Neuronal stem cell (in vitro differentiated cells): Measurements from ENCODE around the gene COL19A1.

Experiments used
- DNase-seq: peaks from one replicate; pipeline ENCODE4 v3.0.0-alpha.2; 2013; ENCODE audit warnings: low spot score
- H2AFZ ChIP-seq: one replicate; pipeline ENCODE4 v1.6.1; 2013; ENCODE audit warnings: mild to moderate bottlenecking, low read length, inconsistent platforms
- H2AK5ac ChIP-seq: 2 replicates; pipeline ENCODE4 v1.6.1; 2013; ENCODE audit warnings: low read depth, mild to moderate bottlenecking, inconsistent platforms, low read length, moderate library complexity, mixed read lengths
- H2BK120ac ChIP-seq: 2 replicates; pipeline ENCODE4 v1.6.1; 2013; ENCODE audit warnings: low read depth, mild to moderate bottlenecking, inconsistent platforms, low read length, moderate library complexity, mixed read lengths
- H2BK12ac ChIP-seq: one replicate; pipeline ENCODE4 v1.6.1; 2013; ENCODE audit warnings: low read length, inconsistent platforms
- H2BK15ac ChIP-seq: 2 replicates; pipeline ENCODE4 v1.6.1; 2013; ENCODE audit warnings: mild to moderate bottlenecking, low read length, inconsistent platforms, mixed read lengths
- H2BK5ac ChIP-seq: one replicate; pipeline ENCODE4 v1.6.1; 2013; ENCODE audit warnings: inconsistent platforms, mild to moderate bottlenecking, low read length, moderate library complexity
- H3K14ac ChIP-seq: one replicate; pipeline ENCODE4 v1.6.1; 2013; ENCODE audit warnings: low read length, inconsistent platforms
- H3K18ac ChIP-seq: 2 replicates; pipeline ENCODE4 v1.6.1; 2013; ENCODE audit warnings: low read length, inconsistent platforms
- H3K23ac ChIP-seq: 2 replicates; pipeline ENCODE4 v1.6.1; 2013; ENCODE audit warnings: low read depth, mild to moderate bottlenecking, mixed read lengths, low read length, inconsistent platforms; ENCODE audit not compliant: poor library complexity
- H3K27ac ChIP-seq: replicated peaks from 3 replicates; pipeline ENCODE4 v1.5.1; 2013; ENCODE audit warnings: low read length, inconsistent platforms
- H3K27me3 ChIP-seq, 3 experiments: 2 replicates each; pipeline ENCODE4 v1.6.1; 2013; ENCODE audit warnings: low read length in 3 of 3, mild to moderate bottlenecking in 2 of 3, inconsistent platforms in 1 of 3, low read depth in 1 of 3, mixed read lengths in 1 of 3, moderate library complexity in 1 of 3; ENCODE audit not compliant: control insufficient read depth in 3 of 3, insufficient read depth in 3 of 3
- H3K36me3 ChIP-seq, 2 donors: replicated peaks in 1 of 2; 2 replicates each; pipeline ENCODE4 v1.6.1; 2013; ENCODE audit warnings: low read length in 2 of 2; ENCODE audit not compliant: control insufficient read depth in 2 of 2, insufficient read depth in 2 of 2
- H3K4ac ChIP-seq: 2 replicates; pipeline ENCODE4 v1.6.1; 2013; ENCODE audit warnings: inconsistent platforms, mild to moderate bottlenecking, low read length, moderate library complexity
- H3K4me1 ChIP-seq, 2 donors: 1 replicate in 1 of 2; 2 replicates in 1 of 2; pipeline ENCODE4 v1.6.1; 2013; ENCODE audit warnings: low read length in 2 of 2, low read depth in 1 of 2; ENCODE audit not compliant: control insufficient read depth in 2 of 2, insufficient read depth in 1 of 2
- H3K4me2 ChIP-seq: one replicate; pipeline ENCODE4 v1.6.1; 2013; ENCODE audit warnings: mild to moderate bottlenecking, low read length, inconsistent platforms; ENCODE audit not compliant: insufficient read depth, poor library complexity, severe bottlenecking
- H3K4me3 ChIP-seq, 2 donors: 2 replicates each; pipeline ENCODE4 v1.5.1; 2013; ENCODE audit warnings: low read length in 2 of 2, mild to moderate bottlenecking in 2 of 2, inconsistent platforms in 1 of 2, moderate library complexity in 1 of 2
- H3K79me1 ChIP-seq: one replicate; pipeline ENCODE4 v1.6.1; 2013; ENCODE audit warnings: low read depth, mild to moderate bottlenecking, inconsistent platforms, low read length, moderate library complexity
- H3K9ac ChIP-seq: one replicate; pipeline ENCODE4 v1.6.1; 2013; ENCODE audit warnings: mild to moderate bottlenecking, low read depth, low read length, inconsistent platforms; ENCODE audit not compliant: poor library complexity
- H3K9me3 ChIP-seq, 2 donors: replicated peaks in 1 of 2; 2 replicates each; pipeline versions ENCODE3 to v1.6.1; 2013; ENCODE audit warnings: low read length in 2 of 2, mild to moderate bottlenecking in 2 of 2, inconsistent platforms in 1 of 2, low read depth in 1 of 2, mixed read lengths in 1 of 2, moderate library complexity in 1 of 2; ENCODE audit not compliant: control insufficient read depth in 2 of 2, insufficient read depth in 1 of 2
- H4K8ac ChIP-seq: one replicate; pipeline ENCODE4 v1.6.1; 2013; ENCODE audit warnings: low read depth, mild to moderate bottlenecking, inconsistent platforms, low read length, moderate library complexity
- H4K91ac ChIP-seq: one replicate; pipeline ENCODE4 v1.6.1; 2013; ENCODE audit warnings: low read length, low read depth, mild to moderate bottlenecking, inconsistent platforms; ENCODE audit not compliant: poor library complexity
- WGBS, 2 donors: extraction: QIAGEN DNeasy Blood & Tissue Kit; methylation state at CpG; one replicate each; pipeline ENCODE4 v1.1.7; 2013; ENCODE audit warnings: missing lambda C conversion rate in 2 of 2, mixed read lengths in 1 of 2; ENCODE audit not compliant: insufficient read length in 2 of 2, insufficient replicate concordance in 1 of 2; ENCODE audit errors: extremely low coverage in 2 of 2; 5-methylcytosine and 5-hydroxymethylcytosine counted together

Gene COL19A1

DNA sequence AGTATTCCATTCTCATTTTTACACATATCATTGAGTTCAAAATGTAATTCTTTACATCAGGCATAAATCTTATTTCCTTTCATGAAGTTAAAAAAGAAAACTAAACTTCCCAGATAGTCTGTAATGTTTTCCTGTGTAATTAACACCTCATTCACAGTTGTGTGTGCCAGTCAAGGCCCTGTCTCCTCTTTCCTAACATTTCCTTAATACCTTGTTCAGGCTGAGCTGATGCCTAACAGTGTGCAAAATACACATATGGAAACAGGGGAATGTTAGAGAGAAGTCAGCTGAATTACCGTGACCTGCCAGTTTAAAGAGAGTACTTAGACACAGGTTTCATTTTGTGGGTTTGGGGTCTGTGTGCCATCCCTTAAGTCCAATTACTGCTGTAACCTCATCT, 227.8 kb downstream of the COL19A1 start:
- Histone ChIP-seq H3K9ac (no peak overlapping the region), H3K18ac (no peak overlapping the region), H3K9me3 (no peaks in the 10 kb centered on the region), H4K8ac (no peak overlapping the region), H2BK12ac (no peak overlapping the region), H2AK5ac (no peak overlapping the region), H3K27ac (no peak overlapping the region), H3K27me3 (no peaks in the 10 kb centered on the region), H3K23ac (no peak overlapping the region), H3K4ac (no peak overlapping the region), H2BK5ac (no peak overlapping the region), H2BK120ac (no peak overlapping the region), H3K4me1 (no peaks in the 10 kb centered on the region), H2BK15ac (no peak overlapping the region), H3K36me3 (no peaks in the 10 kb centered on the region), H3K14ac (no peak overlapping the region), H3K79me1 (no peaks in the 10 kb centered on the region), H3K4me3 (no peak overlapping the region), H3K4me2 (no peak overlapping the region), H2AFZ (no peak overlapping the region), H4K91ac (no peak overlapping the region)
- no peak for DNase-seq
- WGBS, 2 donors: no CpG with 5 or more reads among the region's 1 CpG

DNA sequence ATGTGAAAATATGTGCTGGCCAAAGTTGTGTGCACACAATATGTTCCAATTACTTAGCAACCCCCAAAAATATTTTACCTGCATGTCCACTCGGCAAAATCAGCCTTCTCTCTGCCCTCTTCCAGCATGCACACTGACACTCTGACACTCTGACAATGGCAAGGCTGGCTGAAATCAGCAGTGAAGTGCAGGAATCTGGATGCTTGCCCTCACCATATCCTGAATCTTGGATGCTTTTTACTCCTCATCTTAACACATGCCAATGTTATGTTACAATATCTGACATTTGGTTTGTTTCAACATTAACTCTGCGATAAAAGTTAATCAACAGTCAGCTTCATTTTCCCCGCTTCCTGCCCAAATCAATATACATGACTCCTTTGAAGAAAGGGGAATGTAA, 233.4 kb downstream of the COL19A1 start:
- Histone ChIP-seq H3K27me3 (no peaks in the 10 kb centered on the region), H2BK12ac (no peak overlapping the region), H4K91ac (no peak overlapping the region), H2BK120ac (no peak overlapping the region), H3K4ac (no peak overlapping the region), H3K4me2 (no peak overlapping the region), H2AFZ (peak overlapping the region; percentile 4), H3K14ac (no peak overlapping the region), H3K4me1 (no peaks in the 10 kb centered on the region), H2BK15ac (no peak overlapping the region), H3K79me1 (no peaks in the 10 kb centered on the region), H3K18ac (no peak overlapping the region), H3K27ac (no peak overlapping the region), H2AK5ac (no peak overlapping the region), H3K9ac (no peak overlapping the region), H4K8ac (no peak overlapping the region), H3K9me3 (peaks cover 0 to 1% of the 10 kb centered on the region in 2 donors), H3K36me3 (no peaks in the 10 kb centered on the region), H3K4me3 (no peak overlapping the region), H3K23ac (no peak overlapping the region), H2BK5ac (no peak overlapping the region)
- no peak for DNase-seq
- WGBS, 2 donors: no CpG with 5 or more reads among the region's 3 CpGs

DNA sequence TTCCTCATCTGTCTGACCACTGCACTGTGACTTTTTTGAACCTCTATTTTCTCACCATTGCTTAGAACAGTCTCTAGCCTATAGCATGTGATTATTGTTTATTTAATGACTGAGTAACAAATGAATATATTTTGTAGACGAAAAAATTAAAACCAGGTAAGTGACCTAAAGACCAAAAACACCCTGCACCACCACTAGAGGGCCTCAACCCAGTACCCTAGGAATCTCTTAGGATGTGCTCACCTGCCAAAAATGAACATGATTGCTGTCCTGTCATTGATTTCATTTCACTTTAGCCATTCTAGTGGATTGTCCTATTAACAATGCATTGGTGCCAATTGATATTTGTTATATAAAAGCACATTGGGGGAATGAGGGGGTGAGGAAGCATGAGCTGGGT, 237.4 kb downstream of the COL19A1 start:
- Histone ChIP-seq H2BK5ac (no peak overlapping the region), H2BK15ac (no peak overlapping the region), H3K9ac (no peak overlapping the region), H3K27me3 (no peaks in the 10 kb centered on the region), H3K27ac (no peak overlapping the region), H3K18ac (no peak overlapping the region), H3K9me3 (peaks cover 0 to 1% of the 10 kb centered on the region in 2 donors), H3K4ac (no peak overlapping the region), H3K4me2 (no peak overlapping the region), H3K4me1 (no peaks in the 10 kb centered on the region), H3K14ac (no peak overlapping the region), H3K4me3 (no peak overlapping the region), H2BK12ac (no peak overlapping the region), H3K79me1 (no peaks in the 10 kb centered on the region), H2AK5ac (no peak overlapping the region), H3K23ac (no peak overlapping the region), H3K36me3 (no peaks in the 10 kb centered on the region), H2AFZ (no peak overlapping the region), H4K91ac (no peak overlapping the region), H4K8ac (no peak overlapping the region), H2BK120ac (no peak overlapping the region)
- no CpG with 5 or more reads among the region's 1 CpG for WGBS, 2 donors
- DNase-seq: no peak

GRCh38 chr6:70107852-70108629, 241.7 kb downstream of the COL19A1 start:
- peak; percentile 57 for DNase-seq
- no peak overlapping the region for H2AK5ac ChIP-seq
- no peaks in the 10 kb centered on the region for H3K79me1 ChIP-seq
- H3K4ac ChIP-seq: no peak overlapping the region
- H2BK15ac ChIP-seq: no peak overlapping the region
- H4K91ac ChIP-seq: no peak overlapping the region
- no peak overlapping the region for H3K9ac ChIP-seq
- WGBS, 2 donors: no CpG with 5 or more reads among the region's 3 CpGs
- no peak overlapping the region for H2BK5ac ChIP-seq
- H3K18ac ChIP-seq: no peak overlapping the region
- no peak overlapping the region for H3K4me3 ChIP-seq
- no peak overlapping the region for H3K4me2 ChIP-seq
- no peak overlapping the region for H3K14ac ChIP-seq
- H2AFZ ChIP-seq: peak overlapping the region; percentile 76
- no peaks in the 10 kb centered on the region for H3K36me3 ChIP-seq
- no peaks in the 10 kb centered on the region for H3K4me1 ChIP-seq
- H4K8ac ChIP-seq: no peak overlapping the region
- no peak overlapping the region for H2BK120ac ChIP-seq
- H3K27me3 ChIP-seq: no peaks in the 10 kb centered on the region
- H3K27ac ChIP-seq: peak overlapping the region; percentile 47
- no peak overlapping the region for H2BK12ac ChIP-seq
- H3K9me3 ChIP-seq: peaks cover 0 to 1% of the 10 kb centered on the region in 2 donors
- no peak overlapping the region for H3K23ac ChIP-seq
